PFSK-1 (cell line): ENCODE measurements around the gene SLC39A8.

ENCODE experiments used
- FOXP2 ChIP-seq: optimal IDR thresholded peaks from 2 replicates; pipeline ENCODE3; 2011; ENCODE audit warnings: borderline replicate concordance, control low read depth, inconsistent platforms; ENCODE audit not compliant: insufficient read depth; ENCODE audit errors: extremely low read length, extremely low read depth
- POLR2AphosphoS5 ChIP-seq: IDR thresholded peaks from 2 replicates; pipeline ENCODE4 v1.6.1; 2012; ENCODE audit warnings: low read depth, mild to moderate bottlenecking, control low read depth, low read length, moderate library complexity
- SIN3A ChIP-seq: IDR thresholded peaks from 2 replicates; pipeline ENCODE4 v1.6.1; 2012; ENCODE audit warnings: mild to moderate bottlenecking, low read length, moderate library complexity, borderline replicate concordance; ENCODE audit not compliant: insufficient read depth
- TAF1 ChIP-seq: IDR thresholded peaks from 2 replicates; pipeline ENCODE4 v1.6.1; 2012; ENCODE audit warnings: low read length, control low read depth, borderline replicate concordance; ENCODE audit not compliant: insufficient read depth
- TF ChIP-seq, protein P1 (sequence below), 2 experiments: IDR thresholded peaks; 2 replicates each; pipeline versions ENCODE4 v1.6.1 to v1.8.0; 2011 to 2012; ENCODE audit warnings: low read depth in 2 of 2, low read length in 2 of 2, control low read depth in 1 of 2, inconsistent platforms in 1 of 2, mild to moderate bottlenecking in 1 of 2, moderate library complexity in 1 of 2; ENCODE audit not compliant: insufficient read depth in 1 of 2

SLC39A8 gene

DNA sequence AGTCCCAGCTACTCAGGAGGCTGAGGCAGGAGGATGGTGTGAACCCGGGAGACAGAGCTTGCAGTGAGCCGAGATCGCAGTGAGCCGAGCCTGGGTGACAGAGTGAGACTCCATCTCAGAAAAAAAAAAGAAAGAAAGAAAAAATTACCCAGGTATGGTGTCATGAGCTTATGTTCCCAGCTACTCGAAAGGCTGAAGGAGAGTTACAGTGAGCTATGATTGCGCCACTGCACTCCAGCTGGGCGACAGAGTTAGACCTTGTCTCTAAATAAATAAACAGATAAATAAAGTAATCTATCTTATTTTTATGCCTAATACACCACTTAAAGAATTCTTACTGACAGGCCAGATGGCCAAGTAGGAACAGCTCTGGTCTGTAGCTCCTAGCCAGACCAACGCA lies 73.0 kb downstream of the SLC39A8 start:
- TF ChIP-seq POLR2AphosphoS5: no peak
- no peak for TF ChIP-seq SIN3A
- no peak for TF ChIP-seq FOXP2
- no peak for TF ChIP-seq TAF1
- TF ChIP-seq, protein P1, sequence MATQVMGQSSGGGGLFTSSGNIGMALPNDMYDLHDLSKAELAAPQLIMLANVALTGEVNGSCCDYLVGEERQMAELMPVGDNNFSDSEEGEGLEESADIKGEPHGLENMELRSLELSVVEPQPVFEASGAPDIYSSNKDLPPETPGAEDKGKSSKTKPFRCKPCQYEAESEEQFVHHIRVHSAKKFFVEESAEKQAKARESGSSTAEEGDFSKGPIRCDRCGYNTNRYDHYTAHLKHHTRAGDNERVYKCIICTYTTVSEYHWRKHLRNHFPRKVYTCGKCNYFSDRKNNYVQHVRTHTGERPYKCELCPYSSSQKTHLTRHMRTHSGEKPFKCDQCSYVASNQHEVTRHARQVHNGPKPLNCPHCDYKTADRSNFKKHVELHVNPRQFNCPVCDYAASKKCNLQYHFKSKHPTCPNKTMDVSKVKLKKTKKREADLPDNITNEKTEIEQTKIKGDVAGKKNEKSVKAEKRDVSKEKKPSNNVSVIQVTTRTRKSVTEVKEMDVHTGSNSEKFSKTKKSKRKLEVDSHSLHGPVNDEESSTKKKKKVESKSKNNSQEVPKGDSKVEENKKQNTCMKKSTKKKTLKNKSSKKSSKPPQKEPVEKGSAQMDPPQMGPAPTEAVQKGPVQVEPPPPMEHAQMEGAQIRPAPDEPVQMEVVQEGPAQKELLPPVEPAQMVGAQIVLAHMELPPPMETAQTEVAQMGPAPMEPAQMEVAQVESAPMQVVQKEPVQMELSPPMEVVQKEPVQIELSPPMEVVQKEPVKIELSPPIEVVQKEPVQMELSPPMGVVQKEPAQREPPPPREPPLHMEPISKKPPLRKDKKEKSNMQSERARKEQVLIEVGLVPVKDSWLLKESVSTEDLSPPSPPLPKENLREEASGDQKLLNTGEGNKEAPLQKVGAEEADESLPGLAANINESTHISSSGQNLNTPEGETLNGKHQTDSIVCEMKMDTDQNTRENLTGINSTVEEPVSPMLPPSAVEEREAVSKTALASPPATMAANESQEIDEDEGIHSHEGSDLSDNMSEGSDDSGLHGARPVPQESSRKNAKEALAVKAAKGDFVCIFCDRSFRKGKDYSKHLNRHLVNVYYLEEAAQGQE (IDR thresholded peaks at IDR 0.05; ENCODE audit: insufficient read depth in 1 of 2, low read depth in 2 of 2, low read length in 2 of 2): no peak

DNA sequence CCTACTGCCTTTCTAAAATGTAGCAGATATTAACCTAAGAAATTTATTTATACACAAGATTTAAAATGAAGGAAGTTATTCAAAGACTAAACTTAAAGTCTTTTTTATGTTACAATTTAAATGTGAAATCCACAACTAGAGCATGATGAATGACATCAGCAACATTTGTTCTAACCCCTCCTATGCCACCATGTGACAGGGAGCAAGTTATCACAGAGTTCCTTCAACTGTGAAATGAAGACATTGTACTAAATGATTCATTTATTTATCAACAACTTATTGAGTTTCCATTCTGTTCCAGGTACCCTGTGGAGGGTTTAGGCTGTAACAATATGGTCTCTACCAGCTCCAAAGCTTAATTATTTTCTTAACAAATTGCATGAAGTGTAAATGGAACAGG lies 76.9 kb downstream of the SLC39A8 start:
- TF ChIP-seq FOXP2 (no peak), SIN3A (no peak), POLR2AphosphoS5 (no peak), TAF1 (no peak)
- TF ChIP-seq, protein P1 (IDR thresholded peaks at IDR 0.05; ENCODE audit: insufficient read depth in 1 of 2, low read depth in 2 of 2, low read length in 2 of 2): no peak

DNA sequence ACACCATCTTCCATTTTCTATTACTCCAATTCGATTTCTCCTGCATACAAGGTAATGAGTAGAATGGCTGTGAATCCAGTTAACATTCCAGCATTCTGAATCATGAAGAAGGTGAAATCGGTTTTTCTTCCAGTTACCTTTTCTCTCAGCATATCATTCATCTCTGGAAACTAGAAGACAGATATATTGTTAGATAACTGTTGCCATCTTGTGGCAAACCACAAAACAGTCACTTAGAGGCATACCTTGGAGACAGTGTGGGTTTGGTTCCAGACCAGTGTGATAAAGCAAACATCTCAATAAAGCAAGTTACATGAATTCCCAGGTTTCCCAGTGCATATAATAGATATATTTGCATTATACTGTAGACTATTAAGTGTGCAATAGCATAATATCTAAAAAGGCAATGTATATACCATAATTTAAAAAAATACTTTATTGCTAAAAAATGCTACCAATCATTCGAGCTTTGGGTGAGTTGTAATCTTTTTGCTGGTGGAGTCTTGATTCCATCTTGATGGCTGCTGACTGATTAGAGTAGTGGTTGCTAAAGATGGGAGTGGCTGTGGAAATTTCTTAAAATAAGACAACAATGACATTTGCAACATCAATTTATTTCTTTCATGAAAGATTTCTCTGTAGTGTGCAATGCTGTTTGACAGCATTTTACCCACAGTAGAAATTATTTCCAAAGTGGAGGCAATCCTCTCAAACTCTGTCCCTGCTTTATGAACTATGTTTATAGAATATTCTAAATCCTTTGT lies 82.1 kb downstream of the SLC39A8 start:
- no peak for TF ChIP-seq POLR2AphosphoS5
- TF ChIP-seq, protein P1 (IDR thresholded peaks at IDR 0.05; ENCODE audit: insufficient read depth in 1 of 2, low read depth in 2 of 2, low read length in 2 of 2): no peak
- TF ChIP-seq FOXP2: no peak
- no peak for TF ChIP-seq TAF1
- TF ChIP-seq SIN3A: no peak

DNA sequence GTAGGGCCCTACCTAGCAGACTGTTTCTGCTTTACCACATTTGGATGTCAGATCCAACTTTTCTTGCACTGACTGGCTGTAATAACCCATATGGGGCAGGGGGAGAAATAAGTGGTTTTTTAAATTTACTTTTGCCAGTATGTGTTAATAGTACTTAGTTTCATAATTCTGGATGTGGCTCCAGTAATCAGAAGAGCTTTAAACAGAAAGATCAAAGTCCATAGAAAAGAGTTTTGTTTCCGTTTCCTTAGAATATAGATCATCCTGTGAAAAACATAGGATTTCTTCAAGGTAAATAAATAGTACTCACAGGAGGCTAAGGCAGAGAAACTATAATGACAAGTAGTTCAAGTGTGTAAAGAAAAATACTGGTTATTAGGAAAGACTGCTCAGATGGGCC lies 85.6 kb downstream of the SLC39A8 start:
- no peak for TF ChIP-seq TAF1
- TF ChIP-seq, protein P1 (IDR thresholded peaks at IDR 0.05; ENCODE audit: insufficient read depth in 1 of 2, low read depth in 2 of 2, low read length in 2 of 2): no peak
- TF ChIP-seq SIN3A: no peak
- TF ChIP-seq FOXP2: no peak
- no peak for TF ChIP-seq POLR2AphosphoS5

DNA sequence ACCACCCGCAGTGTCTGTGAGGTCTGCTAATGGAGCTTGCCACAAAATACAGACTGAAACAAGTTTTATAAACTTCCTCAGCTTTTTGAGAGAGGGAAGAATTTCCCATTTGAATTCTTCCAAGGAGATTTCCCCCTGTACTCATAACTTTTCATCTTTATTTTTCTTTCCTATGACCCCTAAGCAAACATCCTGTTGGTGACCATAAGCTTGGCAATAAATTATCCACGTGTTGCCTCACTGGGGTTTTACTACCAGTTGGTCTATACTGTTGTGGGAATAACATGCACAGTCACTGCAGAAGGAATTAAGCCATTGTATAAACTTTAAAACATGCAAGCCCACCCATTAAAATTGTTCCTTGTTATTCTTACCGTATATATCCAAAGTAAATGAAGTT lies 86.2 kb downstream of the SLC39A8 start:
- no peak for TF ChIP-seq POLR2AphosphoS5
- no peak for TF ChIP-seq TAF1
- TF ChIP-seq, protein P1 (IDR thresholded peaks at IDR 0.05; ENCODE audit: insufficient read depth in 1 of 2, low read depth in 2 of 2, low read length in 2 of 2): no peak
- TF ChIP-seq SIN3A: no peak
- no peak for TF ChIP-seq FOXP2
